ENCODE data around the gene KLHL1. TPM values are rescaled to one million over a fixed set of nuclear protein-coding genes. Genes with fewer than 3 reads are reported as not detected.

The KLHL1 gene
- total and polyA plus RNA-seq, 2 donors from 2014 or later, result 0.13 TPM; not detected in 1

- TF ChIP-seq CTCF (IDR thresholded peaks at IDR 0.05; ENCODE audit: borderline replicate concordance, extremely low read depth, insufficient read depth), result no peak
- Histone ChIP-seq H3K27me3 (ENCODE audit: control insufficient read depth, insufficient read depth, low read length) (no peaks in the 10 kb centered on the region), H3K27ac (ENCODE audit: low read depth in 2 of 2, low read length in 2 of 2) (no peak overlapping the region), H3K4me1 (ENCODE audit: control insufficient read depth in 2 of 3, insufficient read depth in 2 of 3, low read depth in 1 of 3, low read length in 3 of 3) (no peaks in the 10 kb centered on the region), H3K4me3 (ENCODE audit: low read length in 3 of 3) (no peak overlapping the region), H3K9me3 (ENCODE audit: control insufficient read depth in 2 of 3, insufficient read depth in 1 of 3, low read length in 3 of 3) (no peaks in the 10 kb centered on the region), H3K36me3 (ENCODE audit: control insufficient read depth in 2 of 3, insufficient read depth in 3 of 3, low read length in 3 of 3) (no peaks in the 10 kb centered on the region), H3K9ac (ENCODE audit: low read length in 3 of 3) (no peak overlapping the region)
- FAIRE-seq, result no peak
- intact Hi-C loops (cut with DNase I), result no loop called here
- DNase-seq, result no peak
These were observed 430.9 kb downstream of the KLHL1 start for GRCh38 chr13:69677343-69677742.

GRCh38 chr13:69676286-69676685, 432.0 kb downstream of the KLHL1 start:
- no peaks in the 10 kb centered on the region for H3K9me3 ChIP-seq (ENCODE audit: control insufficient read depth in 2 of 3, insufficient read depth in 1 of 3, low read length in 3 of 3)
- H3K4me1 ChIP-seq (ENCODE audit: control insufficient read depth in 2 of 3, insufficient read depth in 2 of 3, low read depth in 1 of 3, low read length in 3 of 3), result no peaks in the 10 kb centered on the region
- FAIRE-seq, result no peak
- no peak for DNase-seq
- TF ChIP-seq CTCF (IDR thresholded peaks at IDR 0.05; ENCODE audit: borderline replicate concordance, extremely low read depth, insufficient read depth), result no peak
- no peaks in the 10 kb centered on the region for H3K36me3 ChIP-seq (ENCODE audit: control insufficient read depth in 2 of 3, insufficient read depth in 3 of 3, low read length in 3 of 3)
- intact Hi-C loops (cut with DNase I), result no loop called here
- H3K27me3 ChIP-seq (ENCODE audit: control insufficient read depth, insufficient read depth, low read length), result no peaks in the 10 kb centered on the region
- no peak overlapping the region for H3K4me3 ChIP-seq (ENCODE audit: low read length in 3 of 3)
- no peak overlapping the region for H3K9ac ChIP-seq (ENCODE audit: low read length in 3 of 3)
- no peak overlapping the region for H3K27ac ChIP-seq (ENCODE audit: low read depth in 2 of 2, low read length in 2 of 2)

- H3K27me3 ChIP-seq (ENCODE audit: control insufficient read depth, insufficient read depth, low read length), result no peaks in the 10 kb centered on the region
- no peaks in the 10 kb centered on the region for H3K4me1 ChIP-seq (ENCODE audit: control insufficient read depth in 2 of 3, insufficient read depth in 2 of 3, low read depth in 1 of 3, low read length in 3 of 3)
- no peaks in the 10 kb centered on the region for H3K36me3 ChIP-seq (ENCODE audit: control insufficient read depth in 2 of 3, insufficient read depth in 3 of 3, low read length in 3 of 3)
- peaks cover 0 to 3% (median 2%) of the 10 kb centered on the region in 3 donors for H3K9me3 ChIP-seq (ENCODE audit: control insufficient read depth in 2 of 3, insufficient read depth in 1 of 3, low read length in 3 of 3)
- H3K9ac ChIP-seq (ENCODE audit: low read length in 3 of 3), result no peak overlapping the region
- H3K4me3 ChIP-seq (ENCODE audit: low read length in 3 of 3), result no peak overlapping the region
- no peak for FAIRE-seq
- intact Hi-C loops (cut with DNase I), result no loop called here
- DNase-seq, result no peak
- H3K27ac ChIP-seq (ENCODE audit: low read depth in 2 of 2, low read length in 2 of 2), result no peak overlapping the region
- no peak for TF ChIP-seq CTCF (IDR thresholded peaks at IDR 0.05; ENCODE audit: borderline replicate concordance, extremely low read depth, insufficient read depth)
These were observed 448.1 kb downstream of the KLHL1 start for GRCh38 chr13:69660155-69660554.

DNA sequence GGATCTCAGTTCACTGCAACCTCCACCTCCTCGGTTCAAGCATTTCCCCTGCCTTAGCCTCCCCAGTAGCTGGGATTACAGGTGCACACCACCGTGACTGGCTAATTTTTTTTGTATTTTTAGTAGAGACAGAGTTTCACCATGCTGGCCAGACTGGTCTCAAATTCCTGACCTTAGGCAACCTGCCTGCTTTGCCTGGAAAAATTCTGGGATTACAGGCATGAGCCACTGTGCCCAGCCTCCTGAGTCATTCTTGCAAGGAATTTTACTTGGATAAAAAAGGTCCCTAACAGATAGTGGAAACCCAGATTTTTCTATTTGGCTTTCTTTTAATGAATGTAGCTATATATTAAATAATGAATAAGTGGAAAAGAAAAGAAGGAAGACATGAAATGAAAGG, 450.6 kb downstream of the KLHL1 start:
- DNase-seq (no peak), FAIRE-seq (no peak)
- H3K27me3 ChIP-seq (ENCODE audit: control insufficient read depth, insufficient read depth, low read length), result no peaks in the 10 kb centered on the region
- H3K36me3 ChIP-seq (ENCODE audit: control insufficient read depth in 2 of 3, insufficient read depth in 3 of 3, low read length in 3 of 3), result no peaks in the 10 kb centered on the region
- no peak overlapping the region for H3K27ac ChIP-seq (ENCODE audit: low read depth in 2 of 2, low read length in 2 of 2)
- intact Hi-C loops (cut with DNase I), result no loop called here
- H3K9ac ChIP-seq (ENCODE audit: low read length in 3 of 3), result no peak overlapping the region
- no peaks in the 10 kb centered on the region for H3K4me1 ChIP-seq (ENCODE audit: control insufficient read depth in 2 of 3, insufficient read depth in 2 of 3, low read depth in 1 of 3, low read length in 3 of 3)
- H3K4me3 ChIP-seq (ENCODE audit: low read length in 3 of 3), result no peak overlapping the region
- peaks cover 0 to 3% (median 2%) of the 10 kb centered on the region in 3 donors for H3K9me3 ChIP-seq (ENCODE audit: control insufficient read depth in 2 of 3, insufficient read depth in 1 of 3, low read length in 3 of 3)
- TF ChIP-seq CTCF (IDR thresholded peaks at IDR 0.05; ENCODE audit: borderline replicate concordance, extremely low read depth, insufficient read depth), result no peak
